KOPT-K1 (cell line): ENCODE measurements around the gene PUSL1.

ENCODE experiments used
- H3K27ac ChIP-seq: fragments of 200-600 bp; sonication (generic); 2 replicates; pipeline ENCODE4 v1.5.1; 2016; ENCODE audit warnings: antibody characterized with exemption, mild to moderate bottlenecking, low read depth, low read length; ENCODE audit not compliant: poor library complexity, severe bottlenecking
- H3K36me3 ChIP-seq: fragments of 200-600 bp; sonication (generic); 2 replicates; pipeline ENCODE4 v1.5.1; 2017; ENCODE audit warnings: antibody characterized with exemption, mild to moderate bottlenecking, low read length, moderate library complexity; ENCODE audit not compliant: insufficient read depth
- H3K9me3 ChIP-seq: fragments of 200-600 bp; sonication (generic); 2 replicates; pipeline ENCODE4 v1.5.1; 2017; ENCODE audit warnings: antibody characterized with exemption, low read length, mild to moderate bottlenecking; ENCODE audit not compliant: insufficient read depth, poor library complexity, severe bottlenecking

PUSL1 gene

GRCh38 chr1:1318777-1319645 is 10.6 kb downstream of the PUSL1 start:
- H3K36me3 ChIP-seq: peaks cover 73% of the 10 kb centered on the region

GRCh38 chr1:1319646-1319941 is 11.2 kb downstream of the PUSL1 start:
- Histone ChIP-seq H3K36me3 (peaks cover 68% of the 10 kb centered on the region), H3K9me3 (no peaks in the 10 kb centered on the region), H3K27ac (no peak overlapping the region)

More at GRCh38 chr1:1318777-1319645, 10.6 kb downstream of the PUSL1 start:
- Histone ChIP-seq H3K9me3 (no peaks in the 10 kb centered on the region), H3K27ac (no peak overlapping the region)

GRCh38 chr1:1320666-1321448 is 12.5 kb downstream of the PUSL1 start:
- H3K27ac ChIP-seq: no peak overlapping the region
- H3K36me3 ChIP-seq: peaks cover 58% of the 10 kb centered on the region
- no peaks in the 10 kb centered on the region for H3K9me3 ChIP-seq

- H3K9me3 ChIP-seq: no peaks in the 10 kb centered on the region
- no peak overlapping the region for H3K27ac ChIP-seq
- H3K36me3 ChIP-seq: peaks cover 52% of the 10 kb centered on the region
Observed at GRCh38 chr1:1321477-1321876, 13.1 kb downstream of the PUSL1 start.

- Histone ChIP-seq H3K36me3 (peaks cover 45% of the 10 kb centered on the region), H3K27ac (no peak overlapping the region), H3K9me3 (no peaks in the 10 kb centered on the region)
Observed at GRCh38 chr1:1322418-1322817, 14.0 kb downstream of the PUSL1 start.

GRCh38 chr1:1322952-1323351 is 14.6 kb downstream of the PUSL1 start:
- H3K36me3 ChIP-seq: peaks cover 40% of the 10 kb centered on the region
- H3K9me3 ChIP-seq: no peaks in the 10 kb centered on the region
- no peak overlapping the region for H3K27ac ChIP-seq

GRCh38 chr1:1324084-1324523 is 15.7 kb downstream of the PUSL1 start:
- H3K36me3 ChIP-seq: peaks cover 28% of the 10 kb centered on the region
- peak overlapping the region; percentile 74 for H3K27ac ChIP-seq

GRCh38 chr1:1324524-1325287 is 16.3 kb downstream of the PUSL1 start, which contains the start of the genes CPTP and INTS11:
Gene CPTP (plus strand): TSS chr1:1324802. CDS start chr1:1326911, 2,109 bp downstream.
Gene INTS11 (minus strand): TSS chr1:1324660. CDS start chr1:1324608, 52 bp downstream.
- H3K27ac ChIP-seq: peak within 1 kb of the TSS; percentile 74
- H3K36me3 ChIP-seq: peaks cover 22% of the 10 kb centered on the region
- no peaks in the 10 kb centered on the region for H3K9me3 ChIP-seq

More at GRCh38 chr1:1324084-1324523, 15.7 kb downstream of the PUSL1 start:
- no peaks in the 10 kb centered on the region for H3K9me3 ChIP-seq

GRCh38 chr1:1325288-1326074 is 17.1 kb downstream of the PUSL1 start:
- Histone ChIP-seq H3K36me3 (peaks cover 14% of the 10 kb centered on the region), H3K27ac (peak overlapping the region; percentile 74), H3K9me3 (peaks cover 4% of the 10 kb centered on the region)

GRCh38 chr1:1326075-1326605 is 17.7 kb downstream of the PUSL1 start:
- H3K9me3 ChIP-seq: peaks cover 4% of the 10 kb centered on the region
- H3K36me3 ChIP-seq: peaks cover 8% of the 10 kb centered on the region
- H3K27ac ChIP-seq: peak overlapping the region; percentile 74

GRCh38 chr1:1327291-1327690 is 18.9 kb downstream of the PUSL1 start:
- H3K9me3 ChIP-seq: peaks cover 4% of the 10 kb centered on the region
- no peak overlapping the region for H3K27ac ChIP-seq
- no peaks in the 10 kb centered on the region; the same call in 1 of the 2 replicates for H3K36me3 ChIP-seq

- H3K27ac ChIP-seq: no peak overlapping the region
- peaks cover 4% of the 10 kb centered on the region for H3K9me3 ChIP-seq
- H3K36me3 ChIP-seq: no peaks in the 10 kb centered on the region; the same call in 1 of the 2 replicates
Observed at GRCh38 chr1:1328254-1328653, 19.9 kb downstream of the PUSL1 start.

- Histone ChIP-seq H3K9me3 (peaks cover 4% of the 10 kb centered on the region), H3K27ac (no peak overlapping the region)
Observed at GRCh38 chr1:1329304-1330210, 21.2 kb downstream of the PUSL1 start.

More at GRCh38 chr1:1329304-1330210, 21.2 kb downstream of the PUSL1 start:
- H3K36me3 ChIP-seq: no peaks in the 10 kb centered on the region
